Endothelial cell of umbilical vein (primary cell): ENCODE data around the gene SCARF1. TPM values are rescaled to one million over a fixed set of nuclear protein-coding genes. Genes with fewer than 3 reads are reported as not detected.

ENCODE experiments used
- BruUV-seq: library from RNA; stranded (reverse); fragments of 400-500 nt; replicated peaks from 2 replicates; lab custom pipeline; 2021; lab: Mats Ljungman, UMichigan
- CTCF ChIA-PET: fragments of 300-600, 350-600 bp; sonication (Branson Sonifier 250); formaldehyde crosslinking; loops from one replicate; lab custom pipeline; 2021; ENCODE audit warnings: antibody characterized with exemption, inconsistent platforms; lab: Charles Lee
- POLR2A ChIA-PET: fragments of 300-600, 350-600 bp; sonication (Branson Sonifier 250); formaldehyde crosslinking; loops from one replicate; lab custom pipeline; 2021; ENCODE audit warnings: antibody characterized with exemption, inconsistent platforms; lab: Charles Lee
- DNase-seq: peaks from one replicate; pipeline ENCODE4 v3.0.0-alpha.2; 2011; ENCODE audit warnings: low read depth, low spot score
- FAIRE-seq: peaks from 2 replicates; lab custom pipeline; 2011; peaks lifted over from hg19 to GRCh38; lab: Jason Lieb, UNC
- H2AFZ ChIP-seq: 2 replicates; pipeline ENCODE4 v1.6.0; 2012; ENCODE audit warnings: low read depth, low read length, control low read depth, inconsistent platforms
- H3K27ac ChIP-seq: 2 replicates; pipeline ENCODE4 v1.5.1; 2011; ENCODE audit warnings: low read depth, mild to moderate bottlenecking, control low read depth, low read length, moderate library complexity; ENCODE audit not compliant: insufficient read depth
- H3K27me3 ChIP-seq, 2 experiments: 2 replicates each; pipeline versions ENCODE4 v1.6.0 to v1.6.1; 2011; ENCODE audit warnings: low read length in 2 of 2, mixed read lengths in 1 of 2; ENCODE audit not compliant: control insufficient read depth in 2 of 2, insufficient read depth in 2 of 2
- H3K36me3 ChIP-seq, 2 experiments: 2 replicates in 1 of 2; 3 replicates in 1 of 2; pipeline ENCODE4 v1.5.1; 2011; ENCODE audit warnings: low read length in 2 of 2, mild to moderate bottlenecking in 1 of 2, moderate library complexity in 1 of 2; ENCODE audit not compliant: control insufficient read depth in 2 of 2, insufficient read depth in 2 of 2; ENCODE audit errors: extremely low read depth in 1 of 2
- H3K4me1 ChIP-seq: 3 replicates; pipeline ENCODE4 v1.5.1; 2011; ENCODE audit warnings: mild to moderate bottlenecking, low read length; ENCODE audit not compliant: control insufficient read depth, insufficient read depth; ENCODE audit errors: extremely low read depth
- H3K4me2 ChIP-seq: 2 replicates; pipeline ENCODE4 v1.6.1; 2011; ENCODE audit warnings: low read length, control low read depth, mixed read lengths; ENCODE audit not compliant: insufficient read depth
- H3K4me3 ChIP-seq, 3 experiments: fragments of 200-600 bp in 1 of 3; sonication (generic), shearing (Covaris generic) in 1 of 3; replicated peaks in 1 of 3; 2 replicates each; pipeline ENCODE4 v1.5.1; 2011 to 2016; ENCODE audit warnings: control low read depth in 3 of 3, low read length in 3 of 3, mild to moderate bottlenecking in 2 of 3, inconsistent platforms in 1 of 3, low read depth in 1 of 3, moderate library complexity in 1 of 3; ENCODE audit not compliant: insufficient read depth in 1 of 3
- H3K79me2 ChIP-seq: 2 replicates; pipeline ENCODE4 v1.6.0; 2012; ENCODE audit warnings: low read length, inconsistent platforms; ENCODE audit not compliant: control insufficient read depth, insufficient read depth
- H3K9ac ChIP-seq: replicated peaks from 2 replicates; pipeline ENCODE3; 2011; ENCODE audit warnings: low read length, control low read depth; ENCODE audit not compliant: insufficient read depth; ENCODE audit errors: extremely low read depth
- H3K9me1 ChIP-seq: replicated peaks from 3 replicates; pipeline ENCODE4 v1.6.0; 2011; ENCODE audit warnings: mild to moderate bottlenecking, low read length; ENCODE audit not compliant: control insufficient read depth, insufficient read depth; ENCODE audit errors: extremely low read depth
- H3K9me3 ChIP-seq: replicated peaks from 2 replicates; pipeline ENCODE4 v1.5.1; 2012; ENCODE audit warnings: low read length, inconsistent platforms; ENCODE audit not compliant: control insufficient read depth, insufficient read depth
- H4K20me1 ChIP-seq: replicated peaks from 2 replicates; pipeline ENCODE3; 2011; ENCODE audit warnings: mild to moderate bottlenecking, low read length; ENCODE audit not compliant: control insufficient read depth, insufficient read depth; ENCODE audit errors: extremely low read depth
- EZH2 ChIP-seq: IDR thresholded peaks from 2 replicates; pipeline ENCODE4 v1.6.1; 2012; ENCODE audit warnings: borderline replicate concordance, low read depth, mild to moderate bottlenecking, moderate library complexity, low read length, inconsistent platforms; ENCODE audit not compliant: severe bottlenecking
- FOS ChIP-seq: IDR thresholded peaks from 2 replicates; pipeline ENCODE4 v1.6.1; 2011; ENCODE audit warnings: mild to moderate bottlenecking, low read length, moderate library complexity, borderline replicate concordance; ENCODE audit not compliant: insufficient read depth
- GATA2 ChIP-seq: IDR thresholded peaks from 2 replicates; pipeline ENCODE4 v1.7.0; 2011; ENCODE audit warnings: low read depth, mild to moderate bottlenecking, moderate library complexity, mixed read lengths, low read length; ENCODE audit not compliant: insufficient read length, insufficient read depth
- JUN ChIP-seq: IDR thresholded peaks from 2 replicates; pipeline ENCODE4 v1.6.1; 2011; ENCODE audit warnings: borderline replicate concordance, low read depth; ENCODE audit not compliant: insufficient read length, insufficient read depth
- MYC ChIP-seq: IDR thresholded peaks from one replicate; pipeline ENCODE4 v1.6.1; 2011; ENCODE audit warnings: mild to moderate bottlenecking, low read depth, low read length
- POLR2A ChIP-seq: IDR thresholded peaks from 2 replicates; pipeline ENCODE4 v1.6.1; 2012; ENCODE audit warnings: low read depth, mild to moderate bottlenecking, control low read depth, low read length
- POLR2AphosphoS5 ChIP-seq: IDR thresholded peaks from 2 replicates; pipeline ENCODE4 v1.6.1; 2012; ENCODE audit warnings: low read depth, mild to moderate bottlenecking, control low read depth, low read length, moderate library complexity; ENCODE audit not compliant: insufficient read depth
- dilution Hi-C: fragments of 300-500 bp; cut with MboI; formaldehyde crosslinking; loops from one replicate; pipeline ENCODE4 v1.15.0; 2019; ENCODE audit warnings: low sequenced_read_pairs; ENCODE audit not compliant: extremely low pct_ligation_motif_present
- intact Hi-C: fragments of 100-400 bp; cut with micrococcal nuclease; formaldehyde crosslinking; loops from one replicate; pipeline ENCODE4 v1.10.0; 2022
- polyA plus RNA-seq, 4 experiments: library from polyadenylated mRNA; depleted of rRNA in 3 of 4; stranded (reverse) in 3 of 4; unstranded in 1 of 4; fragments of >200 nt; gene quantifications; 2 replicates each; pipeline versions ENCODE4 v1.2.1 to v1.2.3, GENCODE V29; 2011 to 2012; ENCODE audit warnings: missing spikeins in 1 of 4
- total RNA-seq: library from RNA; stranded (reverse); gene quantifications from 2 replicates; pipeline ENCODE4 v1.2.3, GENCODE V29; 2021
- TF ChIP-seq, protein P1 (sequence below): IDR thresholded peaks from 2 replicates; pipeline ENCODE4 v1.6.1; 2011; ENCODE audit not compliant: insufficient read depth, insufficient read length
- TF ChIP-seq, protein P2 (sequence below), 2 donors: IDR thresholded peaks; 1 replicate in 1 of 2; 2 replicates in 1 of 2; pipeline ENCODE4 v1.5.1; 2011; ENCODE audit warnings: low read length in 2 of 2, mild to moderate bottlenecking in 2 of 2, moderate library complexity in 2 of 2, control low read depth in 1 of 2, inconsistent platforms in 1 of 2, low read depth in 1 of 2; ENCODE audit not compliant: insufficient read depth in 1 of 2; ENCODE audit errors: extremely low read depth in 1 of 2

The SCARF1 gene
- total and polyA plus RNA-seq, 2 donors (not counting 3 experiments of a cell fraction or from before 2014, with no cell fraction given) = 52.8 to 93.7 TPM

DNA sequence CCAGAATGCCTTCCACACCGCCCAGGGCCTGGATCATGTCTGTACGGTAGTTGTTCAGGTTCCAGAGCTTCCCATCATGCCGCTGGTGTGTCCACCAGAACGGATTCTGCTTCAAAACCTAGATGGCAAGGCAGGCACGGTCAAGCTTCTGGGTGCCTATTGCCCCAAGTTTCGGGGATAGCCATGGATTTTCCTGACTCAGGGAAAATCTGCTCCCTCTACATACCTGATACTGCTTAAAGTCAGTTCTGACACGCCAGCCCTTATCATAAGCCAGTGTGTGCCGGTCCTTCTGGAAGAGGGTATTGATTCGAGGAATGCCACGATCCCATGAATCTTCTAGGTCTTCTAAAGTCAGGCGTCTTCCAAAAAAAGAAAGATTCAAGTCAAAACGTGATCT is 15.5 kb upstream of the SCARF1 start:
- no peak overlapping the region for H3K4me3 ChIP-seq
- TF ChIP-seq MYC (no peak), GATA2 (no peak), EZH2 (no peak), POLR2AphosphoS5 (no peak), FOS (no peak), JUN (no peak), POLR2A (no peak)
- TF ChIP-seq, protein P1, sequence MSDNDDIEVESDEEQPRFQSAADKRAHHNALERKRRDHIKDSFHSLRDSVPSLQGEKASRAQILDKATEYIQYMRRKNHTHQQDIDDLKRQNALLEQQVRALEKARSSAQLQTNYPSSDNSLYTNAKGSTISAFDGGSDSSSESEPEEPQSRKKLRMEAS = no peak
- TF ChIP-seq, protein P2, sequence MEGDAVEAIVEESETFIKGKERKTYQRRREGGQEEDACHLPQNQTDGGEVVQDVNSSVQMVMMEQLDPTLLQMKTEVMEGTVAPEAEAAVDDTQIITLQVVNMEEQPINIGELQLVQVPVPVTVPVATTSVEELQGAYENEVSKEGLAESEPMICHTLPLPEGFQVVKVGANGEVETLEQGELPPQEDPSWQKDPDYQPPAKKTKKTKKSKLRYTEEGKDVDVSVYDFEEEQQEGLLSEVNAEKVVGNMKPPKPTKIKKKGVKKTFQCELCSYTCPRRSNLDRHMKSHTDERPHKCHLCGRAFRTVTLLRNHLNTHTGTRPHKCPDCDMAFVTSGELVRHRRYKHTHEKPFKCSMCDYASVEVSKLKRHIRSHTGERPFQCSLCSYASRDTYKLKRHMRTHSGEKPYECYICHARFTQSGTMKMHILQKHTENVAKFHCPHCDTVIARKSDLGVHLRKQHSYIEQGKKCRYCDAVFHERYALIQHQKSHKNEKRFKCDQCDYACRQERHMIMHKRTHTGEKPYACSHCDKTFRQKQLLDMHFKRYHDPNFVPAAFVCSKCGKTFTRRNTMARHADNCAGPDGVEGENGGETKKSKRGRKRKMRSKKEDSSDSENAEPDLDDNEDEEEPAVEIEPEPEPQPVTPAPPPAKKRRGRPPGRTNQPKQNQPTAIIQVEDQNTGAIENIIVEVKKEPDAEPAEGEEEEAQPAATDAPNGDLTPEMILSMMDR (IDR thresholded peaks at IDR 0.05; ENCODE audit: extremely low read depth in 1 of 2, insufficient read depth in 1 of 2, low read depth in 1 of 2, low read length in 2 of 2) = no peak
- ChIA-PET POLR2A (no interaction called here), CTCF (interaction anchor here (1.3 to 3.9 kb wide), 3 partner anchors 8 to 87 kb away, joined by 3 to 23 read pairs (median 4); partner anchors contain the start of gene RILP)
- H3K4me1 ChIP-seq = no peaks in the 10 kb centered on the region
- H2AFZ ChIP-seq = no peak overlapping the region
- no peak for DNase-seq
- dilution Hi-C loops (no loop called here), intact Hi-C loops (no loop called here)
- H3K27me3 ChIP-seq = no peaks in the 10 kb centered on the region
- no peaks in the 10 kb centered on the region for H3K9me1 ChIP-seq
- no peak for FAIRE-seq
- H3K79me2 ChIP-seq = peaks cover 6% of the 10 kb centered on the region
- peaks cover 44 to 50% of the 10 kb centered on the region in 2 experiments for H3K36me3 ChIP-seq
- H3K27ac ChIP-seq = no peak overlapping the region
- BruUV-seq = TSS peak; percentile 86
- H3K4me2 ChIP-seq = no peak overlapping the region
- no peaks in the 10 kb centered on the region for H3K9me3 ChIP-seq
- H3K9ac ChIP-seq = no peak overlapping the region
- no peaks in the 10 kb centered on the region for H4K20me1 ChIP-seq
